Neural cell (in vitro differentiated cells): ENCODE data around the gene LARGE1.

ENCODE experiments used
- EP300 ChIP-seq: fragments of 450-650 bp; conservative IDR thresholded peaks from 2 replicates; pipeline ENCODE4 v1.6.1; 2014; ENCODE audit warnings: antibody characterized with exemption, mild to moderate bottlenecking, moderate library complexity; ENCODE audit not compliant: poor library complexity, severe bottlenecking
- EZH2 ChIP-seq: fragments of 200-600, 300-800 bp; shearing (Covaris generic), sonication (generic); IDR thresholded peaks from 2 replicates; pipeline ENCODE4 v1.6.1; 2014; ENCODE audit warnings: antibody characterized with exemption, low read length, borderline replicate concordance, mild to moderate bottlenecking; ENCODE audit not compliant: insufficient read depth, poor library complexity, severe bottlenecking
- POLR2AphosphoS5 ChIP-seq: IDR thresholded peaks from 2 replicates; pipeline ENCODE4 v1.6.1; 2012
- TAF1 ChIP-seq: IDR thresholded peaks from 2 replicates; pipeline ENCODE4 v1.6.1; 2012; ENCODE audit warnings: low read depth
- TF ChIP-seq, protein P1 (sequence below): fragments of 450-650 bp; IDR thresholded peaks from 2 replicates; pipeline ENCODE4 v1.5.1; 2014; ENCODE audit warnings: antibody characterized with exemption, mild to moderate bottlenecking, moderate library complexity; ENCODE audit not compliant: poor library complexity, severe bottlenecking
- TF ChIP-seq, protein P2 (sequence below): IDR thresholded peaks from 2 replicates; pipeline ENCODE4 v1.6.1; 2012; ENCODE audit warnings: borderline replicate concordance

DNA sequence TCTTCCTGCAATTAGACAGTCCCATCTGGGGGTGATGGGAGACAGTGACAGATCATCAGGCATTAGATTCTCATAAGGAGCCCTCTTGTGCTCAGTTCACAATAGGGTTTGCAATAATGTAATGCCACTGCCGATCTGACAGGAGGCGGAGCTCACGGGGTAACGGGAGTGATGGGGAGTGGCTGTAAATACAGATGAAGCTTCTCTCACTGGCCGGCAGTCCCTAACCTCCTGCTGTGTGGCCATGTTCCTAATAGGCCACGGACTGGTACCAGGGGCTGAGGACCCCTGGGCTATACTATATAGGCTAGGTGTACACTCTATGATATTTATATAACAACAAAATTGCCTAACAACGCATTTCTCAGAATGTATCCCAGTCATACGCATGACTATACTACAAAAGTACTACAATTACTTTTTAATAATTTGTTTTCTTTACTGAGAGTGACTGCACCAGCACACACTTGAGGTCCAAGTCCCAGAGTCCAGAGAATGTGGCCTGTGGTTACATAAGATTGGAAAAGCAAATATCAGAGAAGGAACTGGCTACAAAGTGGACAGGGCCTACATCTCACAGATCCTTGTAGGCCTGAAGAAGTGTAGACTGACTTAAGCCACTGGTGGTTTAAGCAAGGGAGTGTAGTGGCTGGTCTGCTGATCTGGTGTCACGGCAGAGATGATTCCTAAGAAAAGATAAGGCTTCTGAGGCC is 200.0 kb downstream of the LARGE1 start:
- TF ChIP-seq, protein P1, sequence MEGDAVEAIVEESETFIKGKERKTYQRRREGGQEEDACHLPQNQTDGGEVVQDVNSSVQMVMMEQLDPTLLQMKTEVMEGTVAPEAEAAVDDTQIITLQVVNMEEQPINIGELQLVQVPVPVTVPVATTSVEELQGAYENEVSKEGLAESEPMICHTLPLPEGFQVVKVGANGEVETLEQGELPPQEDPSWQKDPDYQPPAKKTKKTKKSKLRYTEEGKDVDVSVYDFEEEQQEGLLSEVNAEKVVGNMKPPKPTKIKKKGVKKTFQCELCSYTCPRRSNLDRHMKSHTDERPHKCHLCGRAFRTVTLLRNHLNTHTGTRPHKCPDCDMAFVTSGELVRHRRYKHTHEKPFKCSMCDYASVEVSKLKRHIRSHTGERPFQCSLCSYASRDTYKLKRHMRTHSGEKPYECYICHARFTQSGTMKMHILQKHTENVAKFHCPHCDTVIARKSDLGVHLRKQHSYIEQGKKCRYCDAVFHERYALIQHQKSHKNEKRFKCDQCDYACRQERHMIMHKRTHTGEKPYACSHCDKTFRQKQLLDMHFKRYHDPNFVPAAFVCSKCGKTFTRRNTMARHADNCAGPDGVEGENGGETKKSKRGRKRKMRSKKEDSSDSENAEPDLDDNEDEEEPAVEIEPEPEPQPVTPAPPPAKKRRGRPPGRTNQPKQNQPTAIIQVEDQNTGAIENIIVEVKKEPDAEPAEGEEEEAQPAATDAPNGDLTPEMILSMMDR: no peak
- TF ChIP-seq TAF1 (no peak), EP300 (no peak), POLR2AphosphoS5 (no peak), EZH2 (no peak)
- TF ChIP-seq, protein P2, sequence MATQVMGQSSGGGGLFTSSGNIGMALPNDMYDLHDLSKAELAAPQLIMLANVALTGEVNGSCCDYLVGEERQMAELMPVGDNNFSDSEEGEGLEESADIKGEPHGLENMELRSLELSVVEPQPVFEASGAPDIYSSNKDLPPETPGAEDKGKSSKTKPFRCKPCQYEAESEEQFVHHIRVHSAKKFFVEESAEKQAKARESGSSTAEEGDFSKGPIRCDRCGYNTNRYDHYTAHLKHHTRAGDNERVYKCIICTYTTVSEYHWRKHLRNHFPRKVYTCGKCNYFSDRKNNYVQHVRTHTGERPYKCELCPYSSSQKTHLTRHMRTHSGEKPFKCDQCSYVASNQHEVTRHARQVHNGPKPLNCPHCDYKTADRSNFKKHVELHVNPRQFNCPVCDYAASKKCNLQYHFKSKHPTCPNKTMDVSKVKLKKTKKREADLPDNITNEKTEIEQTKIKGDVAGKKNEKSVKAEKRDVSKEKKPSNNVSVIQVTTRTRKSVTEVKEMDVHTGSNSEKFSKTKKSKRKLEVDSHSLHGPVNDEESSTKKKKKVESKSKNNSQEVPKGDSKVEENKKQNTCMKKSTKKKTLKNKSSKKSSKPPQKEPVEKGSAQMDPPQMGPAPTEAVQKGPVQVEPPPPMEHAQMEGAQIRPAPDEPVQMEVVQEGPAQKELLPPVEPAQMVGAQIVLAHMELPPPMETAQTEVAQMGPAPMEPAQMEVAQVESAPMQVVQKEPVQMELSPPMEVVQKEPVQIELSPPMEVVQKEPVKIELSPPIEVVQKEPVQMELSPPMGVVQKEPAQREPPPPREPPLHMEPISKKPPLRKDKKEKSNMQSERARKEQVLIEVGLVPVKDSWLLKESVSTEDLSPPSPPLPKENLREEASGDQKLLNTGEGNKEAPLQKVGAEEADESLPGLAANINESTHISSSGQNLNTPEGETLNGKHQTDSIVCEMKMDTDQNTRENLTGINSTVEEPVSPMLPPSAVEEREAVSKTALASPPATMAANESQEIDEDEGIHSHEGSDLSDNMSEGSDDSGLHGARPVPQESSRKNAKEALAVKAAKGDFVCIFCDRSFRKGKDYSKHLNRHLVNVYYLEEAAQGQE: no peak
